ENCODE measurements around the gene MAPK11.

MAPK11 gene

GRCh38 chr22:50296658-50297490 lies 26.7 kb upstream of the MAPK11 start:
- FAIRE-seq (no peak), DNase-seq (ENCODE audit: low spot score) (no peak)

GRCh38 chr22:50294319-50294656 lies 24.1 kb upstream of the MAPK11 start:
- FAIRE-seq, result no peak
- DNase-seq (ENCODE audit: low spot score), result no peak

- peak; percentile 93 for DNase-seq (ENCODE audit: low spot score)
These were observed 23.5 kb upstream of the MAPK11 start for GRCh38 chr22:50293441-50294318.

GRCh38 chr22:50292643-50293440 lies 22.7 kb upstream of the MAPK11 start:
- DNase-seq (ENCODE audit: low spot score) (no peak), FAIRE-seq (no peak)

More at GRCh38 chr22:50293441-50294318, 23.5 kb upstream of the MAPK11 start:
- FAIRE-seq, result peak; percentile 99

GRCh38 chr22:50289942-50290630 lies 19.9 kb upstream of the MAPK11 start:
- DNase-seq (ENCODE audit: low spot score), result no peak
- no peak for FAIRE-seq

GRCh38 chr22:50289151-50289941 lies 19.2 kb upstream of the MAPK11 start:
- peak; percentile 62 for FAIRE-seq
- no peak for DNase-seq (ENCODE audit: low spot score)

- FAIRE-seq, result no peak
- no peak for DNase-seq (ENCODE audit: low spot score)
These were observed 17.6 kb upstream of the MAPK11 start for GRCh38 chr22:50287731-50288130.

- FAIRE-seq, result no peak
- DNase-seq (ENCODE audit: low spot score), result no peak
These were observed 16.6 kb upstream of the MAPK11 start for GRCh38 chr22:50286701-50287318.

- no peak for DNase-seq (ENCODE audit: low spot score)
- no peak for FAIRE-seq
These were observed 16.1 kb upstream of the MAPK11 start for GRCh38 chr22:50286275-50286674.

GRCh38 chr22:50285568-50286229 lies 15.5 kb upstream of the MAPK11 start:
- peak; percentile 27 for FAIRE-seq

GRCh38 chr22:50284479-50284878 lies 14.3 kb upstream of the MAPK11 start:
- DNase-seq (ENCODE audit: low spot score) (no peak), FAIRE-seq (no peak)

More at GRCh38 chr22:50285568-50286229, 15.5 kb upstream of the MAPK11 start:
- DNase-seq (ENCODE audit: low spot score), result no peak

GRCh38 chr22:50283821-50284220 lies 13.6 kb upstream of the MAPK11 start:
- DNase-seq (ENCODE audit: low spot score), result no peak
- no peak for FAIRE-seq

- DNase-seq (ENCODE audit: low spot score), result peak; percentile 78
- peak; percentile 87 for FAIRE-seq
These were observed 12.4 kb upstream of the MAPK11 start for GRCh38 chr22:50282361-50283155.

GRCh38 chr22:50281957-50282356 lies 11.8 kb upstream of the MAPK11 start:
- FAIRE-seq, result no peak
- DNase-seq (ENCODE audit: low spot score), result no peak

- DNase-seq (ENCODE audit: low spot score), result no peak
- FAIRE-seq, result no peak
These were observed 11.2 kb upstream of the MAPK11 start for GRCh38 chr22:50281384-50281760.

- FAIRE-seq (no peak), DNase-seq (ENCODE audit: low spot score) (no peak)
These were observed 10.7 kb upstream of the MAPK11 start for GRCh38 chr22:50280708-50281383.

- FAIRE-seq, result no peak
- no peak for DNase-seq (ENCODE audit: low spot score)
These were observed 10.0 kb upstream of the MAPK11 start for GRCh38 chr22:50280022-50280707.
